NCI-H1694 treated with DMSO at 0.1 percent for 48 hours (cell line): Measurements from ENCODE around the gene INTS14.
A peak's percentile ranks its signal among the peaks of the same experiment; 100 is the strongest.
"Not testable (repeated sequence)": the region's sequence is repeated elsewhere in the genome, so short reads cannot be mapped to it uniquely, and the experiment has no call there.

Experiments used
- DNase-seq: peaks from one replicate; lab custom pipeline; 2025; lab: John Stamatoyannopoulos, UW

Gene INTS14

DNA sequence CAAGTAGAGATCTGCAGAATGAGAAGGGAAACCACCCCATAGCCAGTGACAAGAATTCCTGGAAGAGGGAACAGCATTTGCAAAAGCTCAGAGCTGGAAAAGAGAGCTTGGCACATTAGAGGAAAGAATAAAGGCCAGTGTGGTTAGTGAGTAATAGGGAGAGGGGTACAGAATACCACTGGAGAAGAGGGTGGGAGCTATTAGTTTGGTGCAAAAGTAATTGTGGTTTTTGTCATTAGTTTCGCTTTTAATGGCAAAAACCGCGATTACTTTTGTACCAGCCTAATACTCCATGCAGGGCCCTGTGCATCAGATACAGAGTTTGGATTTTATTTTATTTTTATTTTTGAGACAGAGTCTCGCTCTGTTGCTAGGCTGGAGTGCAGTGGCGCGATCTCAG lies 20.6 kb upstream of the INTS14 start:
- DNase-seq: no peak

DNA sequence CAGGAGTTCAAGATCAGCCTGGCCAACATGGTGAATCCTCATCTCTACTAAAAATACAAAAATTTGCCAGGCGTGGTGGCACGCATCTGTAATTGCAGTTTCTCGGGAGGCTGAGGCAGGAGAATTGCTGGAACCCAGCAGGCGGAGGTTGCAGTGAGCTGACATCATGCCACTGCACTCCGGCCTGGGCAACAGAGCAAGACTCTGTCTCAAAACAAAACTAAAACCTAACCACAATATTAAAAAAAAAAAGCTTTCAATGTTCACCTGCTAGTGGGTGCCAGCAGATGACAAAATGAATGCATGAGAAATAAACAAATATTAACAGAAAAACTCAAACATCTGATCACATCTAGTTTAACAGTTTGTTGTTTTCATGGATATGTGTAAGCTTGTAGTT lies 19.8 kb upstream of the INTS14 start:
- no peak for DNase-seq

DNA sequence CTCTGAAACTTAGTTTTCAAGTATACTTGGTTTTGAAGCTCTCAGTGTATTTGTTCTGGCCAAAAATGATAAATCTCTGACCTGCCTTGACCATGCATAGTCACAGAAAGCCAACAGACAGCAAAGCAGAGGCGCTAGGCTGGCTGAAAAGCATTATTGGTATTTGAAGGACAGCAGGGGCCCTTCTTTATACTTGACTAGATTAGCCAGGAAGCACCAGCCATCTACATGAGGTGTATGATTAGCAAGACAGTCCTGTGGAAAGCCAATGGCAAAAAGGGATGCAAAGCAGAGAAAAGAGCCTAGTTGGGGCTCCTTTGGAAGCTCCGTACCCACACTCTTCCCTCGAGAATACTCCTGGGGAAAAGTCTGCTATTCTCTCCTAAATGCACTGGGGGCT lies 18.6 kb upstream of the INTS14 start:
- DNase-seq: no peak

DNA sequence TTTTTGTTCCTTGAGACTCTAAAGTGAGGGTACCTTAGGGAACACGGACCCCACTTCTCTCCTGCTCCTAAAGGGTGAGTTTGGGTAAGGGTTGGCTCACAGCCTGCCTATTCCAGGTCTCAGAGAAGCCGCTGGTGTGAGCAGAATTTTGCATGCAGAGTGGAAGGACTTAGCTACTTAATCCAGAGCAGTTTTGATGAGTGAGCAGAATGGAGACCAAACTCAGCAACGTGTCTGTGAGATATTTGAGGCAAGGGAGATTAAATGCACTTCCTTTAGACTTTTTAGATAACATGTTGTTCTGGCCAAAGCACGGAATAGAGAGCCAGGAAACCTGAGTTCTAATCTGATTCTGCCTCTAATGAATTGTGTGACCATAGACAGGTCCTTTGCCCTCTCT lies 15.9 kb upstream of the INTS14 start:
- no peak for DNase-seq

DNA sequence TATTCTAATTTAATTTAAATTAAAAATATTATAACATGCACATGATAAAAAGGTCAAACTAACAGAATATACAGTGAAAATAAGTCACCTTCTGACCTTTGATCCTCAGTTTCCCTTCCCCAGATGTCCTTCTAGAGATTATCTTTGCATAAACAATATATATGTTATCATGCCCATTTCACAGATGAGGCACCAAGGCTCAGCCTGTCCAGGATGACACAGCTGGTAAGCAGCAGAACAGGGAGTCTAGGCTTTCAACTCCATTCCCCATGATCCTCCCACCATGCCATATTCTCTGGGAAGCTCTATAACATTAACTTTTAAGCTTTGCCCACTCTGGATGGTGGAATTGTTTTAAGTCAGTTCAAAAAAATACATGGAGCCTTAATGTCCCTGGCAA lies 12.2 kb upstream of the INTS14 start:
- DNase-seq: no peak

GRCh38 chr15:65621638-65622037 lies 10.7 kb upstream of the INTS14 start, which contains the start of gene SLC24A1:
SLC24A1 (plus strand) TSS chr15:65621938; CDS start chr15:65624081, 2,143 bp downstream.
- no peak for DNase-seq

GRCh38 chr15:65620833-65621232 lies 9.9 kb upstream of the INTS14 start:
- DNase-seq: no peak

DNA sequence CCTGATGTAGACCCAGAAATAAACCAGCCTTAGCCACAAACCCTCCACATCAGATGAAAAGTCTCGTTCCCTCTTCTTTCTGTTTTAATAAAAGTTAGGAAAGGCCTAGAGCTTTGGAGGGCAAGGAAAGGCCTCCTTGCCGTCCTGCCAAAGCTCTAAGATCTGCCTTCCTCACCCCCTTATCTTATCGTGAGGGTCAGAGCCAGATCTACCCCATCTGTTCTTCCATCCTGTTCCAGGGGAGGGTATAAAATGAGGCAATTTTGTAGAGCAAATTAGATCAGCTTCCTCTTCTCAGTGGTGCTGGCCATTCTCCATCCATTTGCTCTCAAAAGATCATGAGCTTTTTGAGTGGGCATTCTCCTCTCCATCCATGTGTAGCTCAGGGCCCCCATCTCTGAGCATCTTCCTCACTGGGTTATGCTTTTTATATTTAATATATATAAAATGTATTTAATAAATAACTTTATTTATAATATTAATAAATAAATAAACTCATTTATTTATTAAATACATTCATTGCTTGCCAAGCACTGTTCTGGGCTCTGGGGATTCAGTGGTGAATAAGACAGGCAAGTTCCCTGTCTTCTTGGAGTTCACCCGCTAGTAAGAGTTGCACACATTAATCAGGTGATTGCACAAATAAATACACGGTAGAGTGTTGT lies 8.8 kb upstream of the INTS14 start:
- no peak for DNase-seq

GRCh38 chr15:65618560-65619109 lies 7.7 kb upstream of the INTS14 start:
- DNase-seq: no peak

GRCh38 chr15:65615887-65616286 lies 5.0 kb upstream of the INTS14 start:
- not testable (repeated sequence) for DNase-seq

- DNase-seq: no peak
These were observed 2.2 kb upstream of the INTS14 start for GRCh38 chr15:65612949-65613744.

GRCh38 chr15:65612616-65612946 lies 1.6 kb upstream of the INTS14 start:
- DNase-seq: no peak

DNA sequence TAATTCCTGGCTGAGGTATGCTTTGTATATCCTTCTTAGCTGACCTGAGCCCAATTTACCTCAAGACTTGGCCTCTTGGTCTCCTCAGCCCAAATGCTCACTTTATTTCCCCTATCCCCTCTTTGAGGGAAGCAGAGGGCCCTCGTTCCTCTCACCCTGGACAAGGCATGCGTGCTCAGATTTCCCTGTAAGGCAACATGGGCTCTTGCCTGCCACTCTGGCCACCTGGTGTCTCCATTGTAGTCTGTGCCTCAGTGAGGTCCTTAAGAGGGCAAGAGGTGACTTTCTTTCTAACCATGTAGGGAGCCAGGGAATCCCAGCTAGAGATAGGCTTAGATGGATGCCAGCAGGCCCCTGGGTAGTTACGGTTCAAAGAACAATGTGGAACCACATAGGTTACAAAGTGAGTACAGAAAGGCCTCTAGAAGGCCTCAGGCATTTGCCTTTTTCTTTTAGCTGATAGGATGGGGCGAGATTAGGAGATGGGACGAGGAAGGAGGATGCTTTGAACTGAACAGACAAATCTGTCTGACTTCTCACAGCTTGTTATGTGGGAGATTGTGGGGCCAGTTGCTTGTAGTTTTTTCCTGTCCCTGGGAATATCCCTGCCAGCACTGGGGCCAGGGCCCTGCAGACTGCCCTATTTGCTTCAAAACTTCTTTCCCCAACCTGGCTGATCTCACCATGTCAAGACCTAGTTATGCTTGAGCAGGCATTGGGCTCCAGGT lies 1.1 kb upstream of the INTS14 start:
- DNase-seq: no peak

- DNase-seq: no peak
These were observed 7.4 kb downstream of the INTS14 start for GRCh38 chr15:65603559-65603958.

DNA sequence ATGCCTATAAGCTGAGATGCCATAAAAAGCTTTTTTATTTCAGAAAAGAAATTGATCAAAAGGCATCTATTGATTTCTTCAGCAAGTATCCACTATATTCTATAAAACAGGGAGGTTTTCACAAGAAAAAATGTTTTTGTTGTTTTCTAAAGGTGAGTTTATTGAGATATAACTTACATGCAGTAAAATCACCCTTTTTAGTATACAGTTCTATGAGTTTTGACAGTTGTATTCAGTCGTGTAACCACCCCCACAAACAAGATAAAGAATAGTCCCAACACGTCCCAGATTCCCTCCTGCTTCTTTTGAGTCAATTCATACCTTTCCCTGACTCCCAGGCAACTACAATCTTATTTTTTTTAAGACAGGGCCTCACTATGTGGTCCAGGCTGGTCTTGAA lies 7.8 kb downstream of the INTS14 start:
- no peak for DNase-seq

- DNase-seq: no peak
These were observed 11.3 kb downstream of the INTS14 start for GRCh38 chr15:65599677-65600076.

DNA sequence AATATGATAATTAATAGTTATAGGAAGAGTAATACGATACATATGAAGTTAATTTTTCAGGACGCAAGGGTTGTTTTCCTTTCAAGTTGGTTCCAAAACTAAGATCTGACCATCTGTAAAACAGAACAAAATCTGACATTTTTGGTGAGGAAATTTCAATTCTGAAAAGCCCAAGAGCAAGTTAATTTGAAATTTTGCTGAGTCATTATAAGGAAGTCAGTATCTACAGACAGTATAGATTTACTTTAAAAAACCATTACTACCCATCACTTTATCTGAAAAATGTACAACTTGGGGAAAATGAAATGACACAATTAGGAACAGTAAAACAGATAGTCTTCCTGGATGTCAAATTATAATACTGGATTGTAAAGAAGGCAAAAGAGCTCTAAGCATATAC lies 12.5 kb downstream of the INTS14 start:
- DNase-seq: no peak

DNA sequence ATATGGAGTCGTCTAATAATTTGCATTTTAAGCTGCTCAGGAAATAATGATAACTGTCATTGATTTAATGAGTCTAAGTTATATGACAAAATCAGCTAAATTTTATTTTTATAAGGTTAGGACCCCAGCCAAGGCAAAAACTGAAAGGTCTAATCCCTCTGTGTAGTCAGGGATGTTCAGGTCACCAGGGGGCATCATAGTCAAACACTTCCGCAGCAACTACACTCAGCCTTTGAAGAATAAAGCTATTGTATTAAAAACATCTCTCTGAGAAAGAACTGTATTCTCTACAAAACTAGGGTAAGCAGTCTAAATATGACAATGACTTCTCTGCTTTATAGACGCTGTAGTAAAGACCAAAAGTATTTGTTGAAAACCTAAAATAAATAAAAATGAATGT lies 15.0 kb downstream of the INTS14 start:
- peak; percentile 29 for DNase-seq

DNA sequence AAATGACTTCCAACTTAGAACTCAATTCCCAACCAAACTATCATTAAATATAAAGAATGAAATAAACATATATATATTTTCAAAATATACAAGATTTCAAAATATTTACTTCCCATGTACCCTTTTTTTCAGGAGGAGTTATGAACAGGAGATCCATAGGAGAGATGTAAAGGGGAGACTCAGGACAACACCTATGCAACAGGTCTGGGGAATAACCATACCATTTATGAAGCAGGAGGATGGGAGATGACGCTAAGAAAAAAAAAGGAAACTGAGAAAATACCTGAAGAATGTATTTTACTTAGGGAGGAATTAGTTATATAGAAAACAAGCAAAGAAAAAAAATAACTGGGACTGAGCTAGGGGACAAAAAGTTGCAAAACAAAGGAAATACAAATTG lies 23.8 kb downstream of the INTS14 start:
- DNase-seq: no peak

- DNase-seq: no peak
These were observed 26.7 kb downstream of the INTS14 start for GRCh38 chr15:65584241-65584640.

GRCh38 chr15:65583701-65584100 lies 27.2 kb downstream of the INTS14 start:
- DNase-seq: no peak

DNA sequence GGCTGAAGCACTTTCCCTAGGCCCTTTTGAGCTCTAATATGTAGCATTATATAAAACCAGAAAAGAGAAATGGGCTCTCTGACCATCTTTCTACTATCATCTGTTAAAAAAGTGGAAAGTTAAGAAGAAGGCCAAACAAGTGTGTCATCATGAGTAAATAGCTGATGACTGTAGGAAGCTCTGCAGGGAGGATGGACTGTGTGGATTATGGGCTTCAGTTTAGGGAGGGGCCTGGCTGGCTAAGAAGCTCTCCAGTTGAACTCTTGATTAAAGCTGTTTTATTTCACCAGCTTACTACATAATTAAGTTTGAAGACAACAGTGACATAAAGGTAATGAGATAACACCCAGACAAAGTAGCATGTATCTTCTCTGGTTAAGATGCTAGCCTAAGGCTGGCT lies 30.6 kb downstream of the INTS14 start:
- no peak for DNase-seq

- DNase-seq: no peak
These were observed 31.2 kb downstream of the INTS14 start for GRCh38 chr15:65579762-65580161.
